Activated CD4-positive, alpha-beta T cell treated with anti-CD3 and anti-CD28 coated beads, Interleukin-10, Interleukin-2, amounts not matched to agents 100 ng/mL and 50 ng/mL, durations not matched to agents 16 hours and 8 hours (primary cell): ENCODE data around the gene PRR9.
A peak's percentile ranks its signal among the peaks of the same experiment; 100 is the strongest.

Experiments used
- DNase-seq: peaks from one replicate; pipeline ENCODE4 v3.0.0-alpha.2; 2020

Gene PRR9

GRCh38 chr1:153231363-153231762 is 14.0 kb downstream of the PRR9 start:
- no peak for DNase-seq

GRCh38 chr1:153231785-153232184 is 14.4 kb downstream of the PRR9 start:
- DNase-seq, result no peak

- no peak for DNase-seq
Measured at GRCh38 chr1:153232553-153232952, 15.2 kb downstream of the PRR9 start.

GRCh38 chr1:153233448-153233847 is 16.1 kb downstream of the PRR9 start:
- DNase-seq, result no peak

GRCh38 chr1:153238527-153238926 is 21.1 kb downstream of the PRR9 start:
- no peak for DNase-seq

GRCh38 chr1:153242160-153242559 is 24.8 kb downstream of the PRR9 start:
- no peak for DNase-seq

GRCh38 chr1:153245466-153245865 is 28.1 kb downstream of the PRR9 start:
- no peak for DNase-seq

GRCh38 chr1:153246018-153246417 is 28.6 kb downstream of the PRR9 start:
- no peak for DNase-seq

- no peak for DNase-seq
Measured at GRCh38 chr1:153246825-153247224, 29.4 kb downstream of the PRR9 start.

- DNase-seq, result no peak
Measured at GRCh38 chr1:153248176-153248879, 30.9 kb downstream of the PRR9 start.

GRCh38 chr1:153250166-153250565 is 32.8 kb downstream of the PRR9 start:
- DNase-seq, result no peak

- no peak for DNase-seq
Measured at GRCh38 chr1:153251087-153251486, 33.7 kb downstream of the PRR9 start.

GRCh38 chr1:153251562-153251961 is 34.2 kb downstream of the PRR9 start:
- DNase-seq, result no peak

GRCh38 chr1:153251988-153252387 is 34.6 kb downstream of the PRR9 start:
- DNase-seq, result no peak

- no peak for DNase-seq
Measured at GRCh38 chr1:153253076-153253475, 35.7 kb downstream of the PRR9 start.

- peak; percentile 33 for DNase-seq
Measured at GRCh38 chr1:153253693-153254092, 36.3 kb downstream of the PRR9 start.

GRCh38 chr1:153259387-153259786 is 42.0 kb downstream of the PRR9 start, which contains the start of gene LORICRIN:
Gene LORICRIN (plus strand): TSS chr1:153259687. CDS start chr1:153260950, 1,263 bp downstream.
- no peak for DNase-seq

GRCh38 chr1:153260585-153261280 is 43.3 kb downstream of the PRR9 start:
- DNase-seq, result peak; percentile 47

- DNase-seq, result peak; percentile 46
Measured at GRCh38 chr1:153261281-153262069, 44.1 kb downstream of the PRR9 start.

- no peak for DNase-seq
Measured at GRCh38 chr1:153262070-153262366, 44.6 kb downstream of the PRR9 start.

- peak; percentile 24 for DNase-seq
Measured at GRCh38 chr1:153262462-153263157, 45.2 kb downstream of the PRR9 start.

GRCh38 chr1:153265457-153265856 is 48.1 kb downstream of the PRR9 start:
- DNase-seq, result no peak
